ENCODE measurements around the gene STAT5B. TPM values are rescaled to one million over a fixed set of nuclear protein-coding genes. Genes with fewer than 3 reads are reported as not detected.

The STAT5B gene
- total RNA-seq, 1 experiment from 2014 or later: 7.1 TPM

DNA sequence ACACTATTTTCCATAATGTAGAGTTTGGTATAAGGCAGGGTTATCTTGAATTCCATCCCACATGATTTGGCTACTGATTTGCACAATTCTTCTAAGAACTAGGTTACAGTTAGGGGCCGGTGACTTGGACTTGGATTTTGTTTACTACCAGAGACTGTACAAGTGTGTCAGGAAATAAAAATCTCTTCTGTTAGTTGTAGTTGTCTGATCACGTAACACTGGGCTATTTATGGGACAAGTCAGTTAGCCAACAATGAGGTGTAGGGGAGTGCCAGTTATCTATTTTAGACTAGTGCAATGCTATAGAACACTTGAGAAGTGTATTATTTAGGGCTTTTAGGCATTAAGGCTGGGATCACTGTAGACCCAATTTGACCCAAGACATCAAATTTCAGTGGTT lies 42.2 kb downstream of the STAT5B start:
- RAD21 ChIA-PET (ENCODE audit: low non-redundant PET in 1 of 2, low total read pairs in 2 of 2, uncharacterized antibody in 2 of 2, unreplicated experiment in 2 of 2): no interaction called here
- CTCF ChIA-PET: interaction anchor here (1.5 kb wide), 1 partner anchor 12 kb away, joined by 3 read pairs; no protein-coding TSS in a partner anchor
- Histone ChIP-seq H3K79me2 (ENCODE audit: insufficient read depth, low read length) (no peaks in the 10 kb centered on the region), H3K9me2 (ENCODE audit: insufficient read depth) (no peaks in the 10 kb centered on the region), H3K9me3 (ENCODE audit: control insufficient read depth in 1 of 2, insufficient read depth in 1 of 2, low read depth in 1 of 2, low read length in 2 of 2) (no peaks in the 10 kb centered on the region), H3K4me1 (ENCODE audit: control insufficient read depth in 1 of 2, insufficient read depth in 2 of 2, low read length in 2 of 2) (no peaks in the 10 kb centered on the region), H4K20me1 (ENCODE audit: insufficient read depth) (no peaks in the 10 kb centered on the region), H3K36me3 (ENCODE audit: control insufficient read depth in 1 of 2, insufficient read depth in 2 of 2, low read length in 2 of 2) (no peaks in the 10 kb centered on the region), H3K4me3 (replicated peaks in 1 of 2; ENCODE audit: low read depth in 1 of 2, low read length in 2 of 2) (no peak overlapping the region), H3K27me3 (ENCODE audit: insufficient read depth, low read length) (no peaks in the 10 kb centered on the region), H3K4me2 (ENCODE audit: low read length) (no peak overlapping the region), H3K9ac (ENCODE audit: low read length) (no peak overlapping the region), H3K27ac (ENCODE audit: low read depth, low read length) (no peak overlapping the region), H2AFZ (ENCODE audit: low read depth, low read length, poor library complexity, severe bottlenecking) (no peak overlapping the region)
- intact Hi-C loops (cut with micrococcal nuclease): no loop called here
- no TSS peak for BruUV-seq (replicated peaks)
- POLR2A ChIA-PET: no interaction called here
- ATAC-seq (no peak), DNase-seq (ENCODE audit: low read depth, low spot score) (no peak)
- no peak for TF ChIP-seq EZH2 (IDR thresholded peaks at IDR 0.05)
- TF ChIP-seq, protein P1, sequence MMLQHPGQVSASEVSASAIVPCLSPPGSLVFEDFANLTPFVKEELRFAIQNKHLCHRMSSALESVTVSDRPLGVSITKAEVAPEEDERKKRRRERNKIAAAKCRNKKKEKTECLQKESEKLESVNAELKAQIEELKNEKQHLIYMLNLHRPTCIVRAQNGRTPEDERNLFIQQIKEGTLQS (IDR thresholded peaks at IDR 0.05): no peak
- TF ChIP-seq JUND (IDR thresholded peaks at IDR 0.05): no peak

DNA sequence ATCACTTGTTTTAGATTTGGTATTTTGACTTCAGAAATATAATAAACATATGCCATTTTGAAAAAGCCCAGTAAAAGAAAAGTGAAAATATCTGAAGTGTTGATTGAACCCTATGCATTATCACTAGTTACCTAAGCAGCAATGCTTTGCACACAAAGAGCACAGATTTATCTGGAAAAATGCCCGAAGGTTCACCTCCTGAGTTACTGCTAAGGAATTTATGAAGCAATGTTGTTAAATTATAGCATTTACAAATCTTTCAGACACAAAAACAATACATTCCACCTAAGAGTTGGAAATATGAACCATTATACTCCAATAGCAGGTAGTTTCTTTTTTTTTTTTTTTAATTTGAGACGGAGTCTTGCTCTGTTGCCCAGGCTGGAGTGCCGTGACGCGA lies 43.0 kb downstream of the STAT5B start:
- Histone ChIP-seq H3K79me2 (ENCODE audit: insufficient read depth, low read length) (no peaks in the 10 kb centered on the region), H2AFZ (ENCODE audit: low read depth, low read length, poor library complexity, severe bottlenecking) (no peak overlapping the region), H3K4me1 (ENCODE audit: control insufficient read depth in 1 of 2, insufficient read depth in 2 of 2, low read length in 2 of 2) (no peaks in the 10 kb centered on the region), H3K36me3 (ENCODE audit: control insufficient read depth in 1 of 2, insufficient read depth in 2 of 2, low read length in 2 of 2) (no peaks in the 10 kb centered on the region), H3K4me3 (replicated peaks in 1 of 2; ENCODE audit: low read depth in 1 of 2, low read length in 2 of 2) (no peak overlapping the region), H3K27ac (ENCODE audit: low read depth, low read length) (no peak overlapping the region), H3K9me2 (ENCODE audit: insufficient read depth) (no peaks in the 10 kb centered on the region), H3K9ac (ENCODE audit: low read length) (no peak overlapping the region), H4K20me1 (ENCODE audit: insufficient read depth) (no peaks in the 10 kb centered on the region), H3K4me2 (ENCODE audit: low read length) (no peak overlapping the region), H3K9me3 (ENCODE audit: control insufficient read depth in 1 of 2, insufficient read depth in 1 of 2, low read depth in 1 of 2, low read length in 2 of 2) (no peaks in the 10 kb centered on the region), H3K27me3 (ENCODE audit: insufficient read depth, low read length) (no peaks in the 10 kb centered on the region)
- CTCF ChIA-PET: no interaction called here
- TF ChIP-seq EZH2phosphoT487 (IDR thresholded peaks at IDR 0.05; ENCODE audit: borderline replicate concordance): no peak
- no peak for TF ChIP-seq CBX3 (IDR thresholded peaks at IDR 0.05; ENCODE audit: low read depth)
- no peak for TF ChIP-seq JUND (IDR thresholded peaks at IDR 0.05)
- TF ChIP-seq POLR2AphosphoS5 (IDR thresholded peaks at IDR 0.05; ENCODE audit: low read depth, low read length): no peak
- no peak for TF ChIP-seq SP1 (IDR thresholded peaks at IDR 0.05; ENCODE audit: low read depth)
- TF ChIP-seq ELF1 (IDR thresholded peaks at IDR 0.05; ENCODE audit: borderline replicate concordance, low read depth): no peak
- no peak for TF ChIP-seq SIN3A (IDR thresholded peaks at IDR 0.05; ENCODE audit: low read depth)
- TF ChIP-seq, protein P2, sequence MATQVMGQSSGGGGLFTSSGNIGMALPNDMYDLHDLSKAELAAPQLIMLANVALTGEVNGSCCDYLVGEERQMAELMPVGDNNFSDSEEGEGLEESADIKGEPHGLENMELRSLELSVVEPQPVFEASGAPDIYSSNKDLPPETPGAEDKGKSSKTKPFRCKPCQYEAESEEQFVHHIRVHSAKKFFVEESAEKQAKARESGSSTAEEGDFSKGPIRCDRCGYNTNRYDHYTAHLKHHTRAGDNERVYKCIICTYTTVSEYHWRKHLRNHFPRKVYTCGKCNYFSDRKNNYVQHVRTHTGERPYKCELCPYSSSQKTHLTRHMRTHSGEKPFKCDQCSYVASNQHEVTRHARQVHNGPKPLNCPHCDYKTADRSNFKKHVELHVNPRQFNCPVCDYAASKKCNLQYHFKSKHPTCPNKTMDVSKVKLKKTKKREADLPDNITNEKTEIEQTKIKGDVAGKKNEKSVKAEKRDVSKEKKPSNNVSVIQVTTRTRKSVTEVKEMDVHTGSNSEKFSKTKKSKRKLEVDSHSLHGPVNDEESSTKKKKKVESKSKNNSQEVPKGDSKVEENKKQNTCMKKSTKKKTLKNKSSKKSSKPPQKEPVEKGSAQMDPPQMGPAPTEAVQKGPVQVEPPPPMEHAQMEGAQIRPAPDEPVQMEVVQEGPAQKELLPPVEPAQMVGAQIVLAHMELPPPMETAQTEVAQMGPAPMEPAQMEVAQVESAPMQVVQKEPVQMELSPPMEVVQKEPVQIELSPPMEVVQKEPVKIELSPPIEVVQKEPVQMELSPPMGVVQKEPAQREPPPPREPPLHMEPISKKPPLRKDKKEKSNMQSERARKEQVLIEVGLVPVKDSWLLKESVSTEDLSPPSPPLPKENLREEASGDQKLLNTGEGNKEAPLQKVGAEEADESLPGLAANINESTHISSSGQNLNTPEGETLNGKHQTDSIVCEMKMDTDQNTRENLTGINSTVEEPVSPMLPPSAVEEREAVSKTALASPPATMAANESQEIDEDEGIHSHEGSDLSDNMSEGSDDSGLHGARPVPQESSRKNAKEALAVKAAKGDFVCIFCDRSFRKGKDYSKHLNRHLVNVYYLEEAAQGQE (IDR thresholded peaks at IDR 0.05; ENCODE audit: low read depth): no peak
- no peak for TF ChIP-seq EGR1 (IDR thresholded peaks at IDR 0.05; ENCODE audit: low read depth)
- TF ChIP-seq YY1 (IDR thresholded peaks at IDR 0.05; ENCODE audit: extremely low read depth, insufficient replicate concordance, low read depth, low read length): no peak
- DNase-seq (ENCODE audit: low read depth, low spot score) (no peak), ATAC-seq (no peak)
- BruUV-seq (replicated peaks): no TSS peak
- POLR2A ChIA-PET: no interaction called here
- RAD21 ChIA-PET (ENCODE audit: low non-redundant PET in 1 of 2, low total read pairs in 2 of 2, uncharacterized antibody in 2 of 2, unreplicated experiment in 2 of 2): no interaction called here
- intact Hi-C loops (cut with micrococcal nuclease): no loop called here

Data from HCT116 (cell line).